Spleen (tissue), 13 donors: Measurements from ENCODE around the gene CWF19L1. TPM values are rescaled to one million over a fixed set of nuclear protein-coding genes. Genes with fewer than 3 reads are reported as not detected.

Experiments
- DNase-seq: peaks from one replicate; pipeline ENCODE4 v3.0.0-alpha.2; 2020
- H3K27ac ChIP-seq, 8 donors: fragments of 200-600 bp; sonication (generic) in 7 of 8; 1 replicate in 4 of 8; 2 replicates in 4 of 8; pipeline versions ENCODE4 v1.5.0 to v1.8.0; 2016 to 2021; ENCODE audit warnings: inconsistent platforms in 4 of 8, mild to moderate bottlenecking in 4 of 8, moderate library complexity in 1 of 8
- H3K27me3 ChIP-seq, 7 donors: fragments of 200-600 bp; sonication (generic) in 6 of 7; replicated peaks in 1 of 7; 1 replicate in 4 of 7; 2 replicates in 3 of 7; pipeline versions ENCODE4 v1.5.0 to v1.8.0; 2016 to 2021; ENCODE audit warnings: inconsistent platforms in 3 of 7, mild to moderate bottlenecking in 1 of 7
- H3K36me3 ChIP-seq, 6 donors: fragments of 200-600 bp; sonication (generic) in 5 of 6; 1 replicate in 4 of 6; 2 replicates in 2 of 6; pipeline versions ENCODE4 v1.5.0 to v1.8.0; 2016 to 2021; ENCODE audit warnings: inconsistent platforms in 2 of 6
- H3K4me1 ChIP-seq, 6 donors: fragments of 200-600 bp; sonication (generic) in 5 of 6; 1 replicate in 3 of 6; 2 replicates in 3 of 6; pipeline versions ENCODE4 v1.5.0 to v1.8.0; 2016 to 2021; ENCODE audit warnings: inconsistent platforms in 3 of 6
- H3K4me3 ChIP-seq, 8 donors: fragments of 200-600 bp; sonication (generic) in 7 of 8; 1 replicate in 4 of 8; 2 replicates in 4 of 8; pipeline versions ENCODE4 v1.5.0 to v1.8.0; 2016 to 2021; ENCODE audit warnings: inconsistent platforms in 4 of 8, mild to moderate bottlenecking in 4 of 8, moderate library complexity in 2 of 8
- H3K9me3 ChIP-seq, 8 donors: fragments of 200-600 bp; sonication (generic) in 7 of 8; 1 replicate in 4 of 8; 2 replicates in 4 of 8; pipeline versions ENCODE4 v1.5.0 to v1.8.0; 2016 to 2021; ENCODE audit warnings: inconsistent platforms in 4 of 8
- CTCF ChIP-seq, 11 experiments: fragments of 200-600 bp in 7 of 11; fragments of 450-650 bp in 4 of 11; sonication (generic) in 4 of 11; IDR thresholded peaks in 8 of 11; conservative IDR thresholded peaks in 3 of 11; 1 replicate in 7 of 11; 2 replicates in 4 of 11; pipeline versions ENCODE4 v1.4.0 to v1.8.0; 2016 to 2021; ENCODE audit warnings: antibody characterized with exemption in 11 of 11, inconsistent platforms in 4 of 11, mild to moderate bottlenecking in 1 of 11
- POLR2A ChIP-seq, 3 donors: fragments of 450-650 bp; IDR thresholded peaks; one replicate each; pipeline ENCODE4 v1.5.1; 2017; ENCODE audit warnings: antibody characterized with exemption in 3 of 3, mild to moderate bottlenecking in 1 of 3
- POLR2AphosphoS5 ChIP-seq, 3 donors: sonication (generic); formaldehyde crosslinking; IDR thresholded peaks; one replicate each; pipeline ENCODE4 v1.5.1; 2017; ENCODE audit warnings: antibody characterized with exemption in 3 of 3
- WGBS, 5 donors: extraction: QIAGEN DNeasy Blood & Tissue Kit in 3 of 5; methylation state at CpG; one replicate each; pipeline versions ENCODE4 v1.1.5 to v1.1.7; 2013 to 2018; 5-methylcytosine and 5-hydroxymethylcytosine counted together
- intact Hi-C: fragments of 100-400 bp; cut with DNase I; formaldehyde crosslinking; loops from one replicate; pipeline ENCODE4 v1.15.0; 2023; ENCODE audit warnings: low total_unique reads
- long read RNA-seq, 2 donors: transcript quantifications; one replicate each; lab custom pipeline, GENCODE V29; 2026
- polyA plus RNA-seq, 3 donors: library from polyadenylated mRNA; stranded (reverse); fragments of 200-250 nt; gene quantifications; one replicate each; pipeline ENCODE4 v1.2.1, GENCODE V29; 2013
- total RNA-seq, 7 donors: library from RNA; depleted of rRNA in 3 of 7; stranded (reverse); fragments of >200 nt in 3 of 7; fragmentation: NEBNext Ultra II Directional in 4 of 7; extraction: Animal tissue kit (Norgen Biotek cat#: 25700) in 4 of 7; gene quantifications; one replicate each; pipeline versions ENCODE4 v1.1.0 to v1.2.1, GENCODE V29; 2016 to 2021
- donor health status: healthy with polysubstance abuse.
- donor health status: DM: no; HTN: no; CAD: no; lungs with moderate emphysema.
- donor health status: DM: no; HTN: no; CAD: no.
- donor health status: Bipolar disorder and iron deficiency.
- donor health status: healthy.
- donor health status: DM: no; HTN: no; CAD: no.
- donor health status: DM: yes; HTN: yes; CAD: no.

Gene CWF19L1
- total RNA-seq (10 to 100 TPM; 17.8 to 42.1 (median 30.0) TPM), polyA plus RNA-seq (10 to 100 TPM; 22.2 to 36.5 (median 23.6) TPM)
- long read RNA-seq, donor 1, partial matches to known transcripts, result 0 of 2 reads
- long read RNA-seq, donor 1, other reads (novel, unspliced or antisense), result 0 of 2 reads
- long read RNA-seq, donor 2, result 0 reads

- WGBS, 5 donors, result 1 to 5% (median 4%) methylated on average over 42 to 49 of the region's 49 CpGs
- intact Hi-C loops, result no loop called here
Measured at GRCh38 chr10:100267239-100268104, at the start of gene CWF19L1. TSS of gene CWF19L1 (minus strand) at chr10:100267638. CDS start at chr10:100267593, 45 bp downstream.

GRCh38 chr10:100315615-100316014, 48.2 kb upstream of the CWF19L1 start:
- TF ChIP-seq CTCF (IDR thresholded peaks at IDR 0.05 in 8 of 11, conservative IDR thresholded peaks at IDR 0.05 in 3 of 11) (no peak), POLR2A (IDR thresholded peaks at IDR 0.05) (no peak), POLR2AphosphoS5 (IDR thresholded peaks at IDR 0.05) (no peak)
- no peak for DNase-seq
- Histone ChIP-seq H3K36me3 (no peaks in the 10 kb centered on the region), H3K27ac (no peak overlapping the region), H3K9me3 (no peaks in the 10 kb centered on the region), H3K4me1 (no peaks in the 10 kb centered on the region), H3K27me3 (peaks cover 0 to 91% (median 6%) of the 10 kb centered on the region in 7 donors), H3K4me3 (no peak overlapping the region)
- intact Hi-C loops, result no loop called here
- WGBS, 5 donors, result 69 to 91% (median 76%) methylated on average over 4 of the region's 4 CpGs

More at GRCh38 chr10:100267239-100268104, at the start of gene CWF19L1:
- Histone ChIP-seq H3K27ac (peak within 1 kb of the TSS; percentile 74 to 95 (median 90)), H3K9me3 (no peaks in the 10 kb centered on the region), H3K4me1 (peaks cover 26 to 56% (median 48%) of the 10 kb centered on the region in 6 donors), H3K36me3 (peaks cover 0 to 11% (median 0%) of the 10 kb centered on the region in 6 donors), H3K27me3 (no peaks in the 10 kb centered on the region), H3K4me3 (peak within 1 kb of the TSS; percentile 75 to 99 (median 96))
- no peak for TF ChIP-seq POLR2A (IDR thresholded peaks at IDR 0.05)
- peak; percentile 66 to 93 (median 89) for TF ChIP-seq POLR2AphosphoS5 (IDR thresholded peaks at IDR 0.05)
- peak; percentile 90 for DNase-seq

GRCh38 chr10:100311298-100311697, 43.9 kb upstream of the CWF19L1 start:
- Histone ChIP-seq H3K9me3 (no peaks in the 10 kb centered on the region), H3K27me3 (peaks cover 0 to 66% (median 3%) of the 10 kb centered on the region in 7 donors), H3K36me3 (no peaks in the 10 kb centered on the region), H3K27ac (no peak overlapping the region), H3K4me3 (no peak overlapping the region), H3K4me1 (no peaks in the 10 kb centered on the region)
- DNase-seq, result no peak
- 78 to 87% (median 83%) methylated on average over 4 of the region's 4 CpGs for WGBS, 5 donors
- TF ChIP-seq POLR2AphosphoS5 (IDR thresholded peaks at IDR 0.05) (no peak), POLR2A (IDR thresholded peaks at IDR 0.05) (no peak), CTCF (IDR thresholded peaks at IDR 0.05 in 8 of 11, conservative IDR thresholded peaks at IDR 0.05 in 3 of 11) (no peak)
- intact Hi-C loops, result no loop called here

GRCh38 chr10:100307684-100308083, 40.2 kb upstream of the CWF19L1 start:
- Histone ChIP-seq H3K36me3 (no peaks in the 10 kb centered on the region), H3K27ac (no peak overlapping the region), H3K9me3 (no peaks in the 10 kb centered on the region), H3K4me1 (peaks cover 0 to 6% (median 0%) of the 10 kb centered on the region in 6 donors), H3K27me3 (peaks cover 0 to 66% (median 0%) of the 10 kb centered on the region in 7 donors), H3K4me3 (no peak overlapping the region)
- TF ChIP-seq POLR2A (IDR thresholded peaks at IDR 0.05) (no peak), POLR2AphosphoS5 (IDR thresholded peaks at IDR 0.05) (no peak), CTCF (IDR thresholded peaks at IDR 0.05 in 8 of 11, conservative IDR thresholded peaks at IDR 0.05 in 3 of 11) (no peak)
- no peak for DNase-seq
- intact Hi-C loops, result no loop called here
- 78 to 91% (median 84%) methylated on average over 3 of the region's 3 CpGs for WGBS, 5 donors
